Stimulated activated naive CD8-positive, alpha-beta T cell treated with anti-CD3 and anti-CD28 coated beads, Interleukin-15, Interleukin-2, amounts not matched to agents 100 ng/mL and 50 ng/mL, for 24 hours (primary cell): ENCODE measurements around the gene NLGN2.

Experiments
- H3K27ac Mint-ChIP-seq: one replicate; pipeline ENCODE4 v1.8.0; 2021; ENCODE audit warnings: mild to moderate bottlenecking, mixed read lengths
- H3K27me3 Mint-ChIP-seq: one replicate; pipeline ENCODE4 v1.8.0; 2021; ENCODE audit warnings: mixed read lengths
- H3K36me3 Mint-ChIP-seq: one replicate; pipeline ENCODE4 v1.8.0; 2021; ENCODE audit warnings: low read depth, mixed read lengths
- H3K4me1 Mint-ChIP-seq: one replicate; pipeline ENCODE4 v1.8.0; 2021; ENCODE audit warnings: low read depth, mixed read lengths
- H3K4me3 Mint-ChIP-seq: one replicate; pipeline ENCODE4 v1.8.0; 2021; ENCODE audit warnings: mild to moderate bottlenecking, mixed read lengths
- H3K9me3 Mint-ChIP-seq: one replicate; pipeline ENCODE4 v1.8.0; 2021; ENCODE audit warnings: mixed read lengths

Gene NLGN2

DNA sequence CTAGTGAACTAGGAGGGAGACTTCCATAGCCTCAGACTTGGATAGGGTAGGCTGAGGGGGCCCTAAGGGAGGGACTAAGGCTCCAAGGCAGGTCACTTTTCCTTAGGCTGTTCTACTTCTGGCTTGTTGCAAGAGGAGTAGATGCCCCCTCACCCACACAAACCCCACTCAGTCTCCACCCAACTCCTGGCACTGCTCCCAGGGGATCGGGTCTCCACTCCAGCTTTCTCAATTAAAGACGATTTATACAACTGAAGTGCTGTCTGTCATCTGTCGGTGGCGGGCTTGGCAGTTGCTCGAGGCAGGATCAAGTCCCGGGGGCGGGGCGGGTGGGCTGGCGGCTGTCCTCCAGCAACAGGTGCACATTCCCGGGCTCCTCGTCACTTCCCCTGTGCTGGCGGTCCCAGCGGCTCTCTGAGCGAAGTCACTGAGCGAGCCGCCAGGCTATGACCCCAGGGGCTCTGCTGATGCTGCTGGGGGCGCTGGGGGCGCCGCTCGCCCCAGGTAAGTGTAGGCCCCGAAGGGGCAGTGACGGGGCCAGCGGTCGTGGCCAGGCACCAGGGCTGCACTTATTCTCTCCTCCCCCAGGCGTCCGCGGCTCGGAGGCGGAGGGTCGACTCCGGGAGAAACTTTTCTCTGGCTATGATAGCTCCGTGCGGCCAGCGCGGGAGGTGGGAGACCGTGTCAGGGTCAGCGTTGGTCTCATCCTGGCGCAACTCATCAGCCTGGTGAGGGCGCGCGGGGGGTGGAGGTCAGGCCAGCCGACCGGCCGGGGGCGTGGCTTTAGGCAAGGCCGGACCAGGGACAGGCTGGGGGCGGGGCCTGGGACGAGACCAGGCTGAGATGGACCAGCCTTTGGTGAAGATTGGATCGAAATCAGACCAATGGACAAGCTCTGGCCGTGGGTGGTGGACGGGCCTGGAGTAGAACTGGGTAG is 37.3 kb downstream of the NLGN2 start, which contains the start of gene CHRNB1:
CHRNB1 (plus strand) TSS at position 380 of the 937 bp plus-strand sequence; CDS start at position 447, 67 bp downstream.
- peaks cover 63% of the 10 kb centered on the region for H3K27me3 Mint-ChIP-seq
- H3K9me3 Mint-ChIP-seq = no peaks in the 10 kb centered on the region
- H3K27ac Mint-ChIP-seq = peak within 1 kb of the TSS; percentile 22
- peak within 1 kb of the TSS; percentile 55 for H3K4me3 Mint-ChIP-seq
- peaks cover 6% of the 10 kb centered on the region for H3K36me3 Mint-ChIP-seq
- peaks cover 32% of the 10 kb centered on the region for H3K4me1 Mint-ChIP-seq

DNA sequence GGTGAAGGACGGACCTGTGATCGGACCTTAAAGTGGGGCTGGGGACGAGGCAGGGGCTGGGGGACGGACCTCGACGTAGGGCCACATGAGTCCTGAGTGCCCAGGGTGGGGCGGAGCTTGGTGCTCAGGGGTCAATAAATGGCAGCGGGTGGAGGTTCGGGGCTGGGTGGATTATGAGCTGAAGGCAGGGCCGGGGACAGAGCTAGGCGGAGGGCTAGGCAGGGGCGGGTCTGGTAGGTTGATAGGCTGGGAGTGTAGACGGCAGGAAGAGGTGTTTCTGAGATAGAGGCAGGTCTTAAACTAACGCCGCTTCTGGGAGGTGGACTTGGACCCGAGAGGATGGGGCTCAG is 37.9 kb downstream of the NLGN2 start:
- H3K9me3 Mint-ChIP-seq = no peaks in the 10 kb centered on the region
- H3K27me3 Mint-ChIP-seq = peaks cover 59% of the 10 kb centered on the region
- H3K27ac Mint-ChIP-seq = peak overlapping the region; percentile 22
- peaks cover 25% of the 10 kb centered on the region for H3K4me1 Mint-ChIP-seq
- peaks cover 6% of the 10 kb centered on the region for H3K36me3 Mint-ChIP-seq
- peak overlapping the region; percentile 55 for H3K4me3 Mint-ChIP-seq

DNA sequence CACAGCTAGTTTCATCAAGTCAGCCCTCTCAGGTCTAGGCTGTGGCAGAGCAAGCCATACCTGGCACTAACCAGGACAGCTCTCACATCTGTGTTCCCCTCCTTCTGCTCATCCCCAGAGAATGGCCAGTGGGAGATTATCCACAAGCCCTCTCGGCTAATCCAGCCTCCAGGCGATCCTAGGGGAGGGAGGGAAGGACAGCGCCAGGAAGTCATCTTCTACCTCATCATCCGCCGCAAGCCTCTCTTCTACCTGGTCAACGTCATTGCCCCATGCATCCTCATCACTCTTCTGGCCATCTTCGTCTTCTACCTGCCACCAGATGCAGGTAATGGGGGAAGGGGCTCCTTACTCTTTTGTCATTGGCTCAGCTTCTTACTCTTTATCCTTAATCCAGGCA is 40.8 kb downstream of the NLGN2 start:
- Mint-ChIP-seq H3K4me3 (no peak overlapping the region), H3K27ac (no peak overlapping the region), H3K36me3 (peaks cover 6% of the 10 kb centered on the region), H3K27me3 (peaks cover 41% of the 10 kb centered on the region), H3K9me3 (no peaks in the 10 kb centered on the region), H3K4me1 (peaks cover 22% of the 10 kb centered on the region)

DNA sequence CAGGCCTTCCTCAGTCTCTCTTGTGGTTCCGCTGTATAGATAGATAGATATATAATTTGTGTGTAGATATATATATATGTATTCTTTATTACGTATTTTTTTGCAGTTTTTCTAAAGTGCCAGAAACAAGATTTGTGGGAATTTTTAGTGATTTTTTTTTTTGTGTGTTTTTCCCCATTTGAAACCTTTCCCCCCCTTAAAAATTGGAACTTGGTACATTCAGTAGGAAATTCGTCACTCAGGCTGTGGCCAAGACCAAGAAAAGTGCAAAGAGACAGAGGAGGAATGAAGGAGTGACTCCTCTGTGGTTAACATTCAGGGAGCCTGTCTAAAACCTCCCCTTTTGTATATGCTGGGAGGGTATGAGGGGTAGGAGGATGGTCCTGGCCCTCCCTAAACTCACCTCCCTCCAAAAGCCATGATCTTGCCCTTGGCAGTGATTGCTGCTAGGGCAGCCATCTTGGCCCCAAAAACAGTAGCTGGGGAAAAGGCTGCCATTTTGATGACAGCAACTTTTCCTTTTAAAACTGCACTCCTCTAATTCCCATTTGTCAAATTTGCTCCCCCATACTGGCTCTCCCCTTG is 52.4 kb downstream of the NLGN2 start:
- Mint-ChIP-seq H3K4me1 (peaks cover 14% of the 10 kb centered on the region), H3K27ac (no peak overlapping the region), H3K36me3 (peaks cover 5% of the 10 kb centered on the region), H3K4me3 (no peak overlapping the region), H3K9me3 (no peaks in the 10 kb centered on the region), H3K27me3 (no peaks in the 10 kb centered on the region)

DNA sequence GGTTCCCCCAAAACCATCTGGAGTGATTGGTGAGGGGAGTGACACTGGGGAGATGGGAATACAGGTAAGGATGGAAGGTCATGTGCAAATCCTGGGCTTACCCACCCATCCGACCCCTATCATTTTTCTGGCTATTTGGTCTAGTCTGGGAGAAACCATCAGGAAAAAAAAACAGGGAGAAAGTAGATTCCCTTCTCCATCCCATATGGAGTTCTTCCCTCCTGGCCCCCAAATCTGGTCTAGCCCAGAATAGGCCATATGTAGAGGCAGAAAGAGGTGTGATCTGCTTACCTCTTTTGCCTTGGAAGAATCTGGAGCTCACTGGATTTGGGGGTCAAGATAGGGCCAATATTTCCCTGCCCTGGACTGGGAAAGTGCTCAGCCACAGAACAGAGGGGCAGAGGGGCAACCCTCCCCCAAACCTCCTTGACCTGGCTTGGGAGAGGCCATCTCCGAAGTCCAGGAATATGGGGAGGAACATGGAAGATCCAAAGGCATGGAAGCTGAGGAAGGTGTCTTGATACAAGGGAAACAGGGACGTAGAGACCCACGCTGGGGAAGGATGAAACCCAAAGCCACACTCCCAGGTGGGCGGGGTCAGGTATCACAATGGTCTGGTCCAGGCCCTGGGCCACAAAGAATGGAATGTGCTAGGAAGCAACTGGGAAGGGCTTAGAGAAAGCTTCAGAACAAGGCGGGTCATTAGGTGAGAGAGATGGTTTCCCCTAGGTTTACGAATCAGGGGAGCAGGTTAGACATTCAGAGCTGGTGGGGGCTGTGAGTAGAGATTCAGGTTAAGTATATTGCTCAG is 53.4 kb downstream of the NLGN2 start:
- peaks cover 8% of the 10 kb centered on the region for H3K4me1 Mint-ChIP-seq
- H3K36me3 Mint-ChIP-seq = peaks cover 9% of the 10 kb centered on the region
- no peak overlapping the region for H3K27ac Mint-ChIP-seq
- H3K27me3 Mint-ChIP-seq = no peaks in the 10 kb centered on the region
- H3K9me3 Mint-ChIP-seq = no peaks in the 10 kb centered on the region
- no peak overlapping the region for H3K4me3 Mint-ChIP-seq

DNA sequence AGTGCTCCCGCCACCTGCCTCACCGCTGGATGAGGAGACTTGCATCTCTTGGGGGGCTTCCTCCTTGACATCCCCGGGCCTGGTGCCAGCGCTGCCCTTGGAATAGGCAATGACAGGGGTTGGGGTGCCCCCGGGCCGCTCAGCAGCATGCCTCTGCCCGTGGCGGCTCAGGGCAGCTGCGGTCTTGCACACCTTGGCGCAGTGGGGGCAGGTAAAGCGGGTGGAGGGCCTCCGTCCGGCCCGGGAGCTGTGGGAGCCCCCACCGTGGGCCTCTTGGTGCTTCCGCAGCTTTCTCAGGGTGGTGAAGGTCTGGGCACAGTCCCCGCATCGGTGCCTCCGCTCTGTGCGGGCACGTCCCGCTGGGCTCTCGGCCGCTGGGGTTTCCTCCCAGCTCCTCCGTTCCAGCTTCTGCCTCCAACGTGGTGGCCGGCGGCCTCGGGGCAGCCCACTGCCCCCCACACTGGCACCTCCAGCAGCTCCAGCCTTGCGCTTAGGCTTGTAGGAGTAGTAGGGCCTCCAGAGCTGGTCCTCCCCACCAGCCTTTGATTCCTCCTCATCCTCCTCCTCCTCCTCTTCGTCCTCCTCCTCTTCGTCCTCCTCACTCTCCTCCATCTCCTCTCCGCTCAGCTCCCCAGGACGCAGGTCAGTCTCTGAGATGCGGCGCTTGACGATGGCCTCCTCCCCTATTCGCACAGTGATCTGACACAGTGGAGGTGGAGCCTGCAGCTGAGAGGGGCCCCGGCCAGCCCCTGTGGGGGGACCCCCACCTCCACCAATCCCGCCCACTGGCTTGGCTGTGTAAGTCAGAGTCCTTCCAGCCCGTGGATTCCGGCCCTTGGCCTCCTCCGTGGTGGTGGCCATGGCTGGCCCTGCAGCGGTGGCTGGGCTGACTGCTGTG is 55.1 kb downstream of the NLGN2 start:
- Mint-ChIP-seq H3K36me3 (peaks cover 9% of the 10 kb centered on the region), H3K27ac (no peak overlapping the region), H3K9me3 (no peaks in the 10 kb centered on the region), H3K4me1 (peaks cover 14% of the 10 kb centered on the region), H3K27me3 (no peaks in the 10 kb centered on the region), H3K4me3 (no peak overlapping the region)

DNA sequence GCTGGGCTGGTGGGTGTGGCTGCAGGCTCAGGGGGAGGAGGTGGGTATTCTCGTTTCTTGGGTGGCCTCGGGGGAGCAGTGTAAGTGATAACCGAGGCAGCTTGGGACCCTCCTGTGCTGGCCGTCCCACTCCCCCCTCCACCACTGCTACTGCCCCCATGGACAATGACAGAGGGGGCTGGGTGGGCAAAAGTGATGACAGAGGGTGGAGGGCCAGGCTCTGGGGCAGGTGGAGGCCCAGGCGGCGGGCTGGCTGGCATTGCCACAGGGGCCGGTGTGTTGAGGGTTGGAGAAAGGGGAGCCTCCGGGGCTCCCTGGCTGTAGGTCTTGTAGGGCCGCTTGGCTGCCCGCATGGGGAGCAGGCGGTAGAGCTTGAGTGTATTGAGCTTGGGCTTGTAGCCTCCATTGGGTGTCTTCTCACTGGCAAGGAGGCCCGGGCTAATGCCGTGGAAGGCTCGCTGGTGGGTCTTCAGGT is 55.8 kb downstream of the NLGN2 start:
- Mint-ChIP-seq H3K9me3 (no peaks in the 10 kb centered on the region), H3K4me3 (no peak overlapping the region), H3K27ac (no peak overlapping the region), H3K27me3 (no peaks in the 10 kb centered on the region), H3K4me1 (peaks cover 16% of the 10 kb centered on the region), H3K36me3 (peaks cover 9% of the 10 kb centered on the region)

DNA sequence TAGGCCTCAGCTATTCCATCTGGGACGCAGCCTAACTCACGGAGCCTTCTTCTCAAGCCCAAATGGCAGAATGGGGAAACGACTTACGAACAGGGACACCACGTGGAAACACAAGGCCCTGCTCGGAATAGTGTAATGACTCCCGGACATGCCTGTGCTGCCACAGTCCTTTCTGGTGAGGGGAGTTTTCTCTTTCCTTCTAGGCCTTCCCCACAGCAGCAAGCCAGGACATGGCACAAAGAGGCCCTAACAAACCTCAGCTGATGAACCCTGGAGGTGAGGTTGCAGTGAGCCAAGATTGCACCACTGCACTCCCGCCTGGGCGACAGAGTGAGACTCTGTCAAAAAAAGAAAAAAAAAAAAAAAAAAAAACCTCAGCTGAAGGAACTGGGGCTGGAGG is 56.4 kb downstream of the NLGN2 start:
- Mint-ChIP-seq H3K36me3 (peaks cover 9% of the 10 kb centered on the region), H3K27me3 (no peaks in the 10 kb centered on the region), H3K4me1 (peaks cover 16% of the 10 kb centered on the region), H3K9me3 (no peaks in the 10 kb centered on the region), H3K4me3 (no peak overlapping the region), H3K27ac (no peak overlapping the region)

DNA sequence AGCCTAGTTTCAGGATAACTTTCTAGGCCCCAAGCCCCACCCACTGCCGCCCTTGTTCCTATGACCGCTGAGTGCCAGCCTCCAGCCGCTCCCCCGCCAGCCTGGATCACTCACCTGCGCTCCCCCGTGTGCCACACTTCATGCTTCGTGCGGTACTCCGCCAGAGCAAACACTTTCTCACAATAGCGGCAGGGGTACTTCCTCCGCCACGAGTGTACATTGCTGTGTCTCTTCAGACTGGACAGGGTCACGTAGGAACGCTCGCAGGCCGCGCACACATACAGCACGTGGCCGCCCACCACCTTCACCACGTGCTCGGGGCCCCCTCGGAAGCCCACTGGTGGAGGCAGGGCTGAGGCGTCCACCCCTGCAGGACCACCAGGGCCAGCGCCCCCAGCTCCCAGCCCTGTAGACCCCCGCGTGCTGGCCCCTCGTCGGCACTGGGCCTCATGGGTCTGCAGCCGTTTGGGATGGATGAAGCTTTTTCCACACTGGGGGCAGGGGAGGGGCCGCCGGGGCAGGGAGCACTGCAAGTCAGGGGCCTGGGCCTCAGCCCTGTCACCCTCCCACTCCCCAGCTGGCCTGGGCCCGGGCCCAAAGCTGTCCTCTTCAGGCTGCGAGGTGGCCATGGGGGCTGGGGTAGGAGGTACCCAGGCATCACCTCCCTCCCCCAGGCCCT is 58.1 kb downstream of the NLGN2 start:
- Mint-ChIP-seq H3K36me3 (peaks cover 9% of the 10 kb centered on the region), H3K9me3 (no peaks in the 10 kb centered on the region), H3K27ac (no peak overlapping the region), H3K4me3 (no peak overlapping the region), H3K27me3 (no peaks in the 10 kb centered on the region), H3K4me1 (peaks cover 16% of the 10 kb centered on the region)

DNA sequence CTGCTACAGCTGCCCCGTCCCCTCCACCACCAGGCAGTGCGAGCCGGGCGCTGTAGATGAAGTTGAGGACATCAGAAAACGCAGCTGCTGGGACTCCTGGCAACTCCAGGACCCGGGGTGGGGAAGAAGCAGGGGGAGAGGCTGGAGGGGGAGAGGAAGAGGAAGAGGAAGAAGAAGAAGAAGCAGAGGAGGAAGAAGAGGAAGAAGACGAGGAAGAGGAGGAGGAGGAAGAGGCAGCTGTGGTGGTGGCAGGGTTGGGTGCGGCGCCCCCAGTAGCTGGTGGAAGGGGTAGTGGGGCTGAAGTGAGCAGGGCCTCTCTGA is 58.6 kb downstream of the NLGN2 start:
- no peaks in the 10 kb centered on the region for H3K27me3 Mint-ChIP-seq
- H3K4me3 Mint-ChIP-seq = no peak overlapping the region
- peaks cover 16% of the 10 kb centered on the region for H3K4me1 Mint-ChIP-seq

DNA sequence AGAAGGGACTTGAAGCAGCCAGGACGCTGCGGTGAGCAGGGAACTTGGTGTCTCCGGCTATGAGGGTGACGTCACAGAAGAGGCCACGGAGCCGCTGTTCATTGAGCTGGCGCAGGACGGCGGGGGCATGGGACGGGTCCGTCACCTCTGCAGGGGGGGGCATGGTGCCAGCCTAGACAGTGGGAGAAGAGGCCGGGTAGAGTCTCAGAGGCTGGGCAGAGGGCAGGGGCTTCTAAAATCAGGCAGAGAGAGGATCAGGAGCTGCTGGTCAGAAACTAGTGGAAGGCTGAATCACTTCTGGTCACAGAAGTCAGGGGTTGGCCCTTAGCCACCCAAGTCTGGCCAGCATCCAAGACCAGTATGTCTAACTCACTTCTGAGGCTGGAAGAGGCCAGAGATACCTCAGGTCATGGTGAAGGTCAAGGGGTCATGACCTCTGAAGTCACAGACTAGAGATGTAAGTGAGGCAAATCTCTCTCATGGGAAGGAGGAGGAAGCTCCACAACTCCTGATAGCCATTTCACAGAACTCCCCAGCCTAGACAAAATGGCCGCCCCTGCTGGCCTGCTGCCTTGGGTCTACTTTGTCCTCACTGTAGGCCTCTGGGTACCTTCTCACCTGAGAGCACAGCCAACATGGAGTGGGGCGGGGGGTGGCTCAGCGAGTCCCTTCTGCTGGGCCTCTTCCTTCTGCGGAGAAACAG is 59.1 kb downstream of the NLGN2 start:
- Mint-ChIP-seq H3K4me1 (peaks cover 21% of the 10 kb centered on the region), H3K9me3 (no peaks in the 10 kb centered on the region), H3K36me3 (peaks cover 7% of the 10 kb centered on the region), H3K4me3 (no peak overlapping the region), H3K27me3 (no peaks in the 10 kb centered on the region), H3K27ac (no peak overlapping the region)

More for the DNA sequence above, 58.6 kb downstream of the NLGN2 start:
- Mint-ChIP-seq H3K9me3 (no peaks in the 10 kb centered on the region), H3K27ac (no peak overlapping the region), H3K36me3 (peaks cover 6% of the 10 kb centered on the region)

DNA sequence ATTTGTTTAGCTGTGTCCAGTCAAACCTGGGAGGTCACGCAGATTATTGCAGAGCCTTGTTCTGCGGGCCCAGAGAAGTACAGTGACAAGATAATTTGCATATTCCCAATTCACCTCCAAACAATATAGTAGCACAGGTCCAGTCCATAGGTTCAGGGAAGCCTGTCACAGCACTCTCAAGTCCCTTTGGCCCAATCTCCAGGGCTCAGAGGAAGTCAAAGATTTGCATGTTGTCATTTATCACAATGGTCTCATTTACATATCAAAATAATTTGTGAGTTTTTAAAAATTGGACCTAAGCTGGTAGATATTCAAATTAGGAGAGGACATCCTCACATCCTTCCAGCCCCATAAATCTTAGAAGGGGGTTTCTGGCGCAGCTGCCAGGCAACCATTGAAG is 59.9 kb downstream of the NLGN2 start:
- Mint-ChIP-seq H3K27me3 (no peaks in the 10 kb centered on the region), H3K36me3 (peaks cover 8% of the 10 kb centered on the region), H3K27ac (peak overlapping the region; percentile 26), H3K9me3 (no peaks in the 10 kb centered on the region), H3K4me1 (peaks cover 26% of the 10 kb centered on the region), H3K4me3 (no peak overlapping the region)

DNA sequence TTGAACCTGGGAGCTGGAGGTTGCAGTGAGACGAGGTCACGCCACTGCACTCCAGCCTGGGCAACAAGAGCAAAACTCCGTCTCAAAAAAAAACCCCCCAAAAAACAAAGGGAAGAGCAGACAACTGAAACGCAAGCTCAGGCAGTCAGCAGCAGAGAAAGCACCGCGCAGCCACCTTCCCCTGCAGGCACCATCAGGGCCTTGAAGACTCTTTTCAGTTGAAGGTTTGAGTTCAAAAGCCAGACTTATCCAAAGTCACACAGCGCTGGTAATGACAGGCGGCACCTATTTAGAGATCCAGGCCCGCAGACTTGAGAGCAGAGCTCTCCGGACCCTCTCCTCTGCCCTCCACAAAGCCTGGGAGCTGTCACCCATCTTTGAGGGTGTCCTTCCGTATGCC is 60.6 kb downstream of the NLGN2 start:
- Mint-ChIP-seq H3K4me3 (no peak overlapping the region), H3K4me1 (peaks cover 30% of the 10 kb centered on the region), H3K27ac (no peak overlapping the region), H3K36me3 (peaks cover 8% of the 10 kb centered on the region), H3K9me3 (no peaks in the 10 kb centered on the region), H3K27me3 (no peaks in the 10 kb centered on the region)
